GM18951 (cell line): ENCODE data around the gene NXF2B.
"Not testable (repeated sequence)": the region's sequence is repeated elsewhere in the genome, so short reads cannot be mapped to it uniquely, and the experiment has no call there.

ENCODE experiments used
- POLR2A ChIP-seq: IDR thresholded peaks from 4 replicates; pipeline ENCODE4 v1.6.1; 2011; ENCODE audit warnings: mild to moderate bottlenecking; ENCODE audit not compliant: insufficient read length, insufficient read depth; ENCODE audit errors: extremely low read depth
- in situ Hi-C: fragments of 300-500 bp; cut with MboI; formaldehyde crosslinking; loops from one replicate; pipeline ENCODE4 v1.12.0; 2022; ENCODE audit warnings: low sequenced_read_pairs, mixed read lengths, inconsistent platforms; ENCODE audit not compliant: unreplicated experiment

NXF2B gene, protein sequence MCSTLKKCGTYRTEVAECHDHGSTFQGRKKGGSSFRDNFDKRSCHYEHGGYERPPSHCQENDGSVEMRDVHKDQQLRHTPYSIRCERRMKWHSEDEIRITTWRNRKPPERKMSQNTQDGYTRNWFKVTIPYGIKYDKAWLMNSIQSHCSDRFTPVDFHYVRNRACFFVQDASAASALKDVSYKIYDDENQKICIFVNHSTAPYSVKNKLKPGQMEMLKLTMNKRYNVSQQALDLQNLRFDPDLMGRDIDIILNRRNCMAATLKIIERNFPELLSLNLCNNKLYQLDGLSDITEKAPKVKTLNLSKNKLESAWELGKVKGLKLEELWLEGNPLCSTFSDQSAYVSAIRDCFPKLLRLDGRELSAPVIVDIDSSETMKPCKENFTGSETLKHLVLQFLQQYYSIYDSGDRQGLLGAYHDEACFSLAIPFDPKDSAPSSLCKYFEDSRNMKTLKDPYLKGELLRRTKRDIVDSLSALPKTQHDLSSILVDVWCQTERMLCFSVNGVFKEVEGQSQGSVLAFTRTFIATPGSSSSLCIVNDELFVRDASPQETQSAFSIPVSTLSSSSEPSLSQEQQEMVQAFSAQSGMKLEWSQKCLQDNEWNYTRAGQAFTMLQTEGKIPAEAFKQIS

DNA sequence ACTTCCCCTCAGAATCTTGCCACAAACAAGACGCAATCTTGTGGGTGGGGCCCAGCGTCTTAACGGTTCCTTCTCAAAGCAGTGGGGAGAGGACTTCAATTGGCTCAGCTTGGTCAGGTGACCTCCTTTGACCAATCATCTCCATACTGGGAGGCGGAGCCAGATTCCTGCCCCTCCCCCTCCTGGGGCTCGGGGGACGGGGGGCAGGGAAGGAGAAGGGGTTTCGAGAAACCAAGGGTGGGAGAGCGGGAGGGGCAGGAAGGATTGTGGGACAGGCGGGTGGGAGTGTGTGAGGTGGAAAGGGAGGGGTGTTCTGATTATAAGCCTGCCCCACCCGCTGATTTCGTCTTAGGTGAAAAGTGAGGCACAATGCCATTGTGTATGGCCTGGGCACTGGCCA, at the start of gene NXF2B:
NXF2B (minus strand) TSS at position 101 of the 400 bp plus-strand sequence. CDS start 59,972 bp downstream, outside the sequence.
- in situ Hi-C loops: not testable (repeated sequence)

DNA sequence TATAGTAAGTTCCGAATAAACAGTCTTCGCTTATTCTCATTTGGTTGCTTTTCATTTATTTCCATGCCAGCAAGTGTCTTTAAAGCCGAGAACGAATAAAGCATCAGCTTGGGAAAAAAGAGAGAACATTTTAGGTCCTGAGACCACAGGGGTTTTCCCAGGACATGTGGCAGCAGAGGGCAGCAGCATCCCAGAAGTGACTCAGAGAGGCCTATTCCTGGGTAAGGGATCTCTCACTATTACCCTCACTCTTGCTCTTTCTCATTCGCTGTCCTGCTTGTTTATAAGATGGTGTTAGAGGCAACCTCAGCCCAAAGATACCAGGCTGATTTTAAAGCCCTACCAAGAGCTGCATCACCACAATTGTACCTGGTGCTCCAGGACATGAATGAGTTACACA, 39.0 kb upstream of the NXF2B start:
- in situ Hi-C loops: not testable (repeated sequence)

DNA sequence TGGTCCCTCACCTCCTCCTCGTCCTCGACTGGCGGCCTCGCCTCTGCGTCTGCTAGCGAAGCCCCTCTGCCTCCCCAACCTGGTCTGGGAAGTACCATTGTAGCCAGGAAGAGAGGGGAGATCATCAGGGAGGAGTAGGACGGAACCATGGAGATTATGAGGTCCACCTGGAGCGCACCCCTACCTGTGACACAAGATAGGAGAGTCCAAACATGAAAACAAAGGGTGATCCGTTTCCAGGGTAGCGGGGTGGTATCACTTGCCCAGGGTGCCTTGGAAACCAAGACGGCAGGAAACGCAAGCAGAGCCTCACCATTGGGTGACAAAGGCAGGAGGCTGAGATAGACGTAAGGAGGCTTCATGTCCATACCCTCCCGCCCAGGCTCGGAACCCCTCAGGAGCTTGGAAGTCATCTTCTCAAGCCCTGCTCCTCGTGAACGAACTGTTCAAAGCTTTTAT, 32.0 kb upstream of the NXF2B start, which contains the start of gene TCP11X2:
TCP11X2 (minus strand) TSS at position 51 of the 459 bp plus-strand sequence.
- in situ Hi-C loops: loop anchor here (25.0 kb wide), 1 partner anchor 284 kb away; no protein-coding TSS in a partner anchor

DNA sequence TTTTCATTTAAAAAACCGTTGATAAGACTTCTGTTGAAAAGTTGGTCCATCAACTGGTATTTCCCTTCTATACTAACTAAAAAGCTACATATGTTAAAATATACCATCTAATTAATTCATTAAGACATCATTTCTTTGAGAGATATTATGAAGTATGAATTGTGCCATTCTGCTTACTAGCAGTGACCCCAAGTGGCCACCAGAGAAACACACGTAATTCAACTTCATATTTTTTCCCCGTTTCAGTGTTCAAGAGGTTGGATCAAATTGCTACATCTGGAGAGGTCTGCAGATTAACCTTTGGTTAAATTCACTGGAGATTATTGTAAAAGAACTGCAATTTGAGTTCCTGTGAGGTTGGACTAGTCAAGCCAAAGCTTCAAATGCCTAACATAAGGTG, 30.4 kb upstream of the NXF2B start:
- in situ Hi-C loops: loop anchor here (25.0 kb wide), 1 partner anchor 283 kb away; no protein-coding TSS in a partner anchor

DNA sequence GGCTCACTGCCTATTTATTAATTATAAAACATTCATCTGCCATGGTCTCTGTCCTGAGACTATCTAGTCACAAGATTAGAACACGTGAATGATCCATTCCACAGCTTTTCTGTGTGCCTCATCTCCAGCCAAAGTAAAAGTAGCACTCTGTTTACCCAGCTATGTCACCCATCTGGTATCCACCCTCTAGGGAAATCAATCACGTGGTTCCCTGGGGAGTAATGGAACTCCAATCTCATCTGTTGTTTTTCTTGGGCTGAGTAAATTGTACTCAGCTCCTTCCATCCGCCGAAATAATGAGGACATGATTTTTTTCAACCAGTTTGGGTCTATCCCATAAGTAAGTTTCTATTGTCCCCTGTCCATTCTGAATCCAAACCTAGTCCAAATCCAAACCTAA, 18.8 kb upstream of the NXF2B start:
- in situ Hi-C loops: loop anchor here (25.0 kb wide), 1 partner anchor 271 kb away; no protein-coding TSS in a partner anchor

DNA sequence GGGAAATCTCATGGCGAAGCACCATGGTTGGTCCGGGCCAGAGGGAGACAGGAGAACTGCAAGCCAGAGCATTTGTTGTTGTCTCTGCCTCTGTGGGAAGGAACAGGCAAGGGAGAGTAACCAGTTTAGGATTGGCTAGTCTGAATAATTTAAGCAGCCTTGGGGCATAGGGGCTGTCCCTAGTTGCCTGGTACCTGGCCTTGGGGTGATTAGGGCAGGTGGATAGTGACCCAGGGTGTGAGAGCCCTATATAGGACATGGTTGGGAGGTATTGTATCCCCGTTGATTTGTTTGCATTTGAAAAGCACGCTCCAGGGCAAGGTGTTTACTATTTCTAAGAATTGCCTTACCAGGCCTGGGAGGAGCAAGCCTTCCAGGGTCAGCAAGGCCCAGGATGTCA, 25.3 kb downstream of the NXF2B start:
- in situ Hi-C loops: not testable (repeated sequence)

DNA sequence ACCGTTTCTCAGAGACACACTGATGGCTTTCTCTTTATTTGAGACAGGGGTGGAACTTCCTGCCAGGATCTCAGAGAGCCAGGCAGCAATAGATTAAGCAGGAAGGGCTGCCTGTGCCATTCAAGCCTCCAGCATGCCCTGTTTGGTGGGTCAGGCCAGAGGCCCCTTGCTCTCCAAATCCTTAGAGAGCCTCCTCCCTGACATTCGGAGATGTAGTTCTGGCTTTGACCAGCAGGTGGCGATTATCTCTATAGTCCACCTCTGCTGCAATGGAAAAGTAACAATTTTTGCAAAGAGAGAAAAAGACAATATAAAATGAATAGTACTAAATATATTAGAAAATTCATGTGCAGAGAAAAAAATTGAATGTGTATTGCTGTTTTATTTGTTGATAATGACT, 93.9 kb downstream of the NXF2B start:
- in situ Hi-C loops: no loop called here
- TF ChIP-seq POLR2A: no peak

DNA sequence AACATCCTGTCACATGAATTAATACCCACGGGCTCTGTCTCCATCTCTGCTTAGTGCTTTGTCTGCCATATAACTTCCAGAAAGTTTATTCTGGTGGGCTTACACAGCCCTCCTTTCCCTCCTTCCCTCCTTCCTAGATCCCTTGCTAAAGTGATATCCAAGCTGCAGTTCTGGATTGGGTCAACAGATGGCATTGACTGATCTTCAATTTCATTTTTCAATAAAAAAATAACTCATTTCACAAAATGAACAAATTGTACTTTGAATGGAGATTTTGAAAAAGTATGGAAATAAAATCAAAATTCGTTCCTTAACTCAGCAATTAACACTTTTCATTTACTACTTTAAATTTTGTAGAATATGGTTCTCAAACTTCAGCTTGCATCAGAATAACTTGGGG, 97.9 kb downstream of the NXF2B start:
- in situ Hi-C loops: no loop called here
- TF ChIP-seq POLR2A: no peak

DNA sequence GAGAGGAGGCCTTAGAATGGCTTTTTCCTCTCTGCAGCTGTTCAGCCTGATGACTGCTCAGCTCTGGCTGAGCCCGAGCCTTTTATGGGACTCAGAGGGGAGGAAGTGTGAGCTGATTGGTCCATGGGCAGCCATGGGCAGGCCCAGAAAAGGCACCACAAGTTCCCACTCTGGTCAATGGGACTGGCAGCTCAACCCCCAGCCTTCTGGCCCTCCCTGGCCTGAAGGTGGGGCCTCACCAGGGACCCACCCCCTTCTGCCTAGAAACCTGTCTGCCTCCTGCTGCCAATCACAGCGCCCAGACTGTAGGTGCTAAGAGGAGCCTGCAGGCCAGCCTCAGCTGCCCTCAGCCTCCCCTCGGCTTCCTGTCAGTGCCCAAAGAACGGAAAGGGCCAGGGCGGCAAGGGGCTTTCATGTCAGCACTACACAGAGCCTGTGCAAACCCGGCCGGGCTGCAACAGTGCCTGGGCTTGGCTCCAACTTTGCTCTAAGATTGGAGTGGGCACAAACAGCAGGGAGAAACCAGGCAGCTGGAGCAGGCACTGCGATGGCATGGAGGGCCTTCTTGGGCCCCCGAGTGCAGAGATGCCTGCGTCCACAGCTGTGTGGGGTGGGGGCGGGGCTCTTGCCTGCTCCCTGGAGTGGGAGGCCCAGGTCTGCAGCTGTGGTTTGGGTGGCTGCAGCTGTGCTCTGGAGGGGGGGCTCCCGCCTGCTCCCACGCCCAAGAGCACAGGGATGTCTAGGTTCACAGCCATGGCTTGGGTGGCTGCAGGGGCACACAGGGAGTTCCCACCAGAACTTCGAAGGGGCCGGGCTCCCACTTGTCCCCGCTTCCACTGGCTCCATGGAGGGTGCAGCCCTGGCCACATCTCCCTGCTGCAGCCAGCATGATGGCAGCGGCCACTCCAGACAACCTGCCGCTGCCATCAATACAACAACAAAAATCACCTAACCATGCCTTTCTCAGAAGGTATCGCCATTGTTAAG, 100.2 kb downstream of the NXF2B start:
- in situ Hi-C loops: no loop called here
- no peak for TF ChIP-seq POLR2A

DNA sequence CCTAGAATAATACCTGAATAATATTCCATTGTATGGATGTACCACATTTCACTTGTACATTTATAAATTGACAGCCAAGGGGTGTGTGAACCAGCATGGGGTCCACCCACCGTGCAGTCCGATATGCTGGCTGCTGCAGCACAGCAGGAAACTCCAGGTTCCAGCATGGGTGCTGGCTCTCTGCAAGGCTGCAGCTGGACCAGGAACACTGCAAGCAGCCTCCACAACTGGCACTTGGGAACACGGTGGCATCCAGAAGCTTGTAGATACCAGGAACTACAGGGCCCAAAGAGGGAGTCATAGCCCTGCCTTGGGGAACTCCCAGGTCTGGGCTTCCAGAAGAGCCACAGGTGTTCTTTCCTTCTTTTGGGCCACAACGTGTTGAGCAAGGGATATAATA, 101.6 kb downstream of the NXF2B start:
- in situ Hi-C loops: no loop called here
- TF ChIP-seq POLR2A: no peak
